Brain microvascular endothelial cell (primary cell): Measurements from ENCODE around the gene SEPTIN7.

Experiments
- DNase-seq: peaks from one replicate; pipeline ENCODE4 v3.0.0-alpha.2; 2020
- H3K27ac ChIP-seq: fragments of 250-450 bp; sonication (Bioruptor Pico); 2 replicates; pipeline ENCODE4 v1.5.1; 2020; ENCODE audit warnings: mild to moderate bottlenecking, moderate library complexity
- H3K27me3 ChIP-seq: fragments of 250-450 bp; sonication (Bioruptor Pico); replicated peaks from 2 replicates; pipeline ENCODE4 v1.5.1; 2020; ENCODE audit warnings: mild to moderate bottlenecking
- H3K36me3 ChIP-seq: fragments of 250-450 bp; sonication (Bioruptor Pico); replicated peaks from 2 replicates; pipeline ENCODE4 v1.5.1; 2020; ENCODE audit warnings: mild to moderate bottlenecking
- H3K4me3 ChIP-seq: 2 replicates; pipeline ENCODE4 v1.5.1; 2011; ENCODE audit warnings: low read depth, mild to moderate bottlenecking, control low read depth, low read length, moderate library complexity
- in situ Hi-C: cut with HindIII; loops from 2 replicates; pipeline ENCODE4 v1.10.0; 2017; ENCODE audit warnings: low sequenced_read_pairs, low pct_ligation_motif_present
- TF ChIP-seq, protein P1 (sequence below): IDR thresholded peaks from 2 replicates; pipeline ENCODE4 v1.5.1; 2011; ENCODE audit warnings: low read depth, mild to moderate bottlenecking, moderate library complexity, low read length, control low read depth, inconsistent platforms; ENCODE audit errors: missing control alignments

The SEPTIN7 gene

DNA sequence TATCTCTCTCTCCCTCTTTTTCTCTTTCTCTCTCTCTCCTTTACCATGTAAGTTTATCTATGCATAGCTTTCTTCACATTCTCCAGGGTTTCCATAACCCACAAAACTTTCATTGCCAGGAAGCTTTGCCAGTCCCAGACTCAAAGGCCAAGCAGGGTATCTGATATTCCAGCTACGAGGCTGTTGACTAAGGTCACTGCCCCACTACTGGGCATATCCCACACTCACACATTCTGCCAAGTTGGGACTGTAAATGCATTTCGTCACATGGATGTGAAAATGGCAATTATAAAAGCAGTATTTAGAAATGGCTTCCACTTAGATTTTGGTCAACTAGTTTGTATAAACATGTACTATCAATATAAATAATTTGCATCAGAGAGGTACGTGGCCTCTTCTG lies 43.3 kb upstream of the SEPTIN7 start:
- no peaks in the 10 kb centered on the region for H3K27me3 ChIP-seq
- H3K27ac ChIP-seq = no peak overlapping the region
- DNase-seq = no peak
- in situ Hi-C loops = no loop called here
- no peak overlapping the region for H3K4me3 ChIP-seq
- TF ChIP-seq, protein P1, sequence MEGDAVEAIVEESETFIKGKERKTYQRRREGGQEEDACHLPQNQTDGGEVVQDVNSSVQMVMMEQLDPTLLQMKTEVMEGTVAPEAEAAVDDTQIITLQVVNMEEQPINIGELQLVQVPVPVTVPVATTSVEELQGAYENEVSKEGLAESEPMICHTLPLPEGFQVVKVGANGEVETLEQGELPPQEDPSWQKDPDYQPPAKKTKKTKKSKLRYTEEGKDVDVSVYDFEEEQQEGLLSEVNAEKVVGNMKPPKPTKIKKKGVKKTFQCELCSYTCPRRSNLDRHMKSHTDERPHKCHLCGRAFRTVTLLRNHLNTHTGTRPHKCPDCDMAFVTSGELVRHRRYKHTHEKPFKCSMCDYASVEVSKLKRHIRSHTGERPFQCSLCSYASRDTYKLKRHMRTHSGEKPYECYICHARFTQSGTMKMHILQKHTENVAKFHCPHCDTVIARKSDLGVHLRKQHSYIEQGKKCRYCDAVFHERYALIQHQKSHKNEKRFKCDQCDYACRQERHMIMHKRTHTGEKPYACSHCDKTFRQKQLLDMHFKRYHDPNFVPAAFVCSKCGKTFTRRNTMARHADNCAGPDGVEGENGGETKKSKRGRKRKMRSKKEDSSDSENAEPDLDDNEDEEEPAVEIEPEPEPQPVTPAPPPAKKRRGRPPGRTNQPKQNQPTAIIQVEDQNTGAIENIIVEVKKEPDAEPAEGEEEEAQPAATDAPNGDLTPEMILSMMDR = no peak
- H3K36me3 ChIP-seq = no peaks in the 10 kb centered on the region

DNA sequence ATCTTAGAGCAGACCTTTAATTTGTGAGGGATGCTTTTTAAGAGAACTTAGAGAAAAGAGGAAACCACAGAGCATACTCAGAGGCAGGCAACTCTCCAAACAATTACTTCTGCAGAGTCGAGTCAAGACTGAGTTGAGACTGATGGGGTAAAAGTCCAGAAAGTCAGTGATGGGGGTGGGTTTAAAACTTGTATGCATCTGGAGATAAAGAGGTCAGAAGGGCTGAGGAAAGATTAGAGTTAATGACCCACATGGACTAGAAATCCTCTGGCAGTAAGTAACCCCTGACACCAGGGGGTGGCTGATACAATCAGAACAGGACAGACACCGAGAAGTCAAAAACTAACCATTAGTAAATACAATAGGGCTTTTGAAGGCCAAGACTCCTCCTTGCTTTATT lies 42.4 kb upstream of the SEPTIN7 start:
- in situ Hi-C loops = no loop called here
- no peaks in the 10 kb centered on the region for H3K27me3 ChIP-seq
- TF ChIP-seq, protein P1 = no peak
- DNase-seq = no peak
- no peak overlapping the region for H3K27ac ChIP-seq
- H3K36me3 ChIP-seq = no peaks in the 10 kb centered on the region
- no peak overlapping the region for H3K4me3 ChIP-seq

DNA sequence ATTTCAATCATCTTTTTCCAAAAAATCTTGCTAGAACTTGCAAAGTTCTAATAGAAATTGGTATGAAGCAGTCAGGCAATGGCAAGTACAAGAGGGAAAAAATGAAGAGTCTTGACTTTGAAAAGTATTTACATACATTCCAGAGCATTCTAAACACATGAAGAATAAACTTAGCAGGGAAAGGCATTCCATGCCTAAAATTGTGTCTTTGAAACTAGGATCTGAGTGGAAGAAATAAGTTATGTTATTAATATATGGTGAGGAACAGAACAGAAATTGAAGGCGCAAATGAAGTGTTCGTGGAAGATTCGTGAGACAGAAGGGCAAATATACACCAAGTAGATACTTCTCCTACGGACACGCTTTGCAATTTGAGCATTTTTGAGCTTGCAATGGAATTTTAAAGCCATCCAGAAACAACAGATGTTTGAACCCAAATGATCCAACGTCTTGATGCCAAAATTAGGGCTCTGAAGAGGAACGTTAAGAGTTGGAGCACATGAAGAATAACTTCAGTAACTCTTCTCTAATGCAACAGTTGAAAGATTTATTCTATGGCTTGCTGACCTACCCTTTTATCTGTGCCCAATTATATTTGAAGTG lies 40.6 kb upstream of the SEPTIN7 start:
- TF ChIP-seq, protein P1 = no peak
- Histone ChIP-seq H3K4me3 (no peak overlapping the region), H3K27me3 (no peaks in the 10 kb centered on the region), H3K36me3 (no peaks in the 10 kb centered on the region), H3K27ac (no peak overlapping the region)
- DNase-seq = no peak
- in situ Hi-C loops = no loop called here

DNA sequence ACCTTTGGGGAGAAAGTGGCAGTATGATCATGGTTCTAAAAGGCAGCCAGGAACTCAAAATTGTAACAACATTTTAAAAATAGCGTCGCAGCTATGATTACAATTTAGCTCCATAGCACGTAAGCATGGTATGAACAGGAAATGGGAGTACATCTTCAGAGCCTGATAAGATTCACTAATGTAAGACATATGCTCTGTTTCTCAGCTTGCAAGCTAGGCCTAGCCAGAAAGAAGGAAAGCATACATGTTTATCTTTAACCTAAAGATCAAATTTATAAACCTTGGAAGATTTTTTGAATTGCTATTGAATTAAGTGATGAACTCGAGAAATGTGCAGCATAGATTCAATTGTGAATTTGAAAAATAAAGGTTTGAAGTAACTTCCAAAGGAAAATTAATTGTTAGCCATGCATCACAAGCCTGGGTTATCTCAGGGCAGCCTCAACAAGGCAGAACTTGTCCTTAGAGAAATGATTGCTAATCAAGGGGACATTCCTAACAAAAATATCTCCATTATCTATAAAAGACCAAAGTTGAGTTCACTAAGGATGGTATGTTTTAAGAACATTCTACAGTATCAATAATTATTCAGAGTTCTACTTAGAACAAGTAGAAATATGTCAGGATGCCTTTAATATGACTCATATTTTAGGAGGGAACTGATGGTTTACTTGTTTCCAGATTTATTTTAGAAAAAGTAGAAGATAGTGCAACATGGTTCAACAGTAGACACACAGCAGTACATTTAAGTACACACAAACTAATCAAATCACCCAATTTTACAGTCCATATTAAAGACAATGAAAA lies 38.8 kb upstream of the SEPTIN7 start:
- TF ChIP-seq, protein P1 = no peak
- in situ Hi-C loops = no loop called here
- H3K4me3 ChIP-seq = no peak overlapping the region
- H3K27ac ChIP-seq = peak overlapping the region; percentile 50
- H3K36me3 ChIP-seq = no peaks in the 10 kb centered on the region
- no peaks in the 10 kb centered on the region for H3K27me3 ChIP-seq
- peak; percentile 32 for DNase-seq

DNA sequence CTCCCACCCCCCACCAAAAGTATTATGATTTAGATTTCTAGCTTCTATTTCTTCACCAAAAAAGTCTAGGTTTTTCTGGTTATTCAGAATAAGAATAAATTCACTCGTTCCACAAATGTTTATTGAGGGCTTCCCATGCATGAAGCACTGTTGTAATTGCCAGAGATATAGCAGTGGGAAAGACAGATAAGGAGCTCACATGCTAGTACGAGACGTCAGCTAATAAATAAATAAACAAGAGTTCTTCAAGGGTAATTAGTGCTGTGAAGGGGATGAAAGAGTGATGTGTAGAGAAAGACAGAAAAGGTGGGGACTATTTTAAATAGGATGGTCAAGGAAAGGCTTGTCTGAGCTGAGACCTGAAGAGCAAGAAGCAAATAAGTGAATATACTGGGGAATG lies 38.1 kb upstream of the SEPTIN7 start:
- no peak for DNase-seq
- no peaks in the 10 kb centered on the region for H3K36me3 ChIP-seq
- peak overlapping the region; percentile 50 for H3K27ac ChIP-seq
- TF ChIP-seq, protein P1 = no peak
- H3K4me3 ChIP-seq = no peak overlapping the region
- no peaks in the 10 kb centered on the region for H3K27me3 ChIP-seq
- in situ Hi-C loops = no loop called here
